OCI-LY3 (cell line): ENCODE results near the gene FAM53C.

Source experiments
- EZH2phosphoT487 ChIP-seq: fragments of 200-600 bp; shearing (Covaris generic); IDR thresholded peaks from 2 replicates; pipeline ENCODE4 v1.6.1; 2018; ENCODE audit warnings: antibody characterized with exemption, mixed run types, low read depth
- TF ChIP-seq, protein P1 (sequence below): fragments of 200-600, 300-600 bp; sonication (generic); IDR thresholded peaks from 2 replicates; pipeline ENCODE4 v1.5.1; 2014; ENCODE audit warnings: antibody characterized with exemption, low read length, low read depth

DNA sequence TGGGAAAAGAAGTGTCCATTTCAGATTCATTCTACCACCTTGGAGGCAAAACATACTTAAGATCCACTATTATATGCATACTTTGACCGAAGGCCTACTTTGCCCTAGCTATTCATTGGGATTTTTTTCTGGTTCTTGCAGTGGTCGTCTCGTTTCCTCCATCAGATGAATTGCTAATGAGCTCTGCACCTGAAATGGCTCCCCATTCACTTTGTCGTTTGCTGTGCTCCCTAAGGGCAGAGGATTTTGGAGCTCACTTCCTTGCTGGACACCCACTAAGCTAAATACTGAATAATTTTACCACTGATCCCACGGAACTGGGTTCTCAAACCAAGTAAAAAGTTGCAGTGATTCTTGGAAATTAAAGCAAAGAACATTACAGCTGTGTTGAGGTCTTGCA is 16.3 kb downstream of the FAM53C start:
- TF ChIP-seq, protein P1, sequence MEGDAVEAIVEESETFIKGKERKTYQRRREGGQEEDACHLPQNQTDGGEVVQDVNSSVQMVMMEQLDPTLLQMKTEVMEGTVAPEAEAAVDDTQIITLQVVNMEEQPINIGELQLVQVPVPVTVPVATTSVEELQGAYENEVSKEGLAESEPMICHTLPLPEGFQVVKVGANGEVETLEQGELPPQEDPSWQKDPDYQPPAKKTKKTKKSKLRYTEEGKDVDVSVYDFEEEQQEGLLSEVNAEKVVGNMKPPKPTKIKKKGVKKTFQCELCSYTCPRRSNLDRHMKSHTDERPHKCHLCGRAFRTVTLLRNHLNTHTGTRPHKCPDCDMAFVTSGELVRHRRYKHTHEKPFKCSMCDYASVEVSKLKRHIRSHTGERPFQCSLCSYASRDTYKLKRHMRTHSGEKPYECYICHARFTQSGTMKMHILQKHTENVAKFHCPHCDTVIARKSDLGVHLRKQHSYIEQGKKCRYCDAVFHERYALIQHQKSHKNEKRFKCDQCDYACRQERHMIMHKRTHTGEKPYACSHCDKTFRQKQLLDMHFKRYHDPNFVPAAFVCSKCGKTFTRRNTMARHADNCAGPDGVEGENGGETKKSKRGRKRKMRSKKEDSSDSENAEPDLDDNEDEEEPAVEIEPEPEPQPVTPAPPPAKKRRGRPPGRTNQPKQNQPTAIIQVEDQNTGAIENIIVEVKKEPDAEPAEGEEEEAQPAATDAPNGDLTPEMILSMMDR: no peak
- TF ChIP-seq EZH2phosphoT487: no peak
